Hepatocyte (in vitro differentiated cells): ENCODE data around the gene UBQLNL. TPM values are rescaled to one million over a fixed set of nuclear protein-coding genes. Genes with fewer than 3 reads are reported as not detected.

Source experiments
- DNase-seq: peaks from one replicate; pipeline ENCODE4 v3.0.0-alpha.2; 2016; ENCODE audit warnings: low spot score
- H2AFZ ChIP-seq: fragments of 200-600 bp; sonication (generic); 2 replicates; pipeline ENCODE4 v1.6.0; 2016; ENCODE audit warnings: antibody characterized with exemption, mild to moderate bottlenecking
- H3K27ac ChIP-seq: fragments of 200-600 bp; sonication (generic); 2 replicates; pipeline ENCODE4 v1.5.1; 2016; ENCODE audit warnings: mild to moderate bottlenecking
- H3K27me3 ChIP-seq: fragments of 200-600 bp; sonication (generic); 2 replicates; pipeline ENCODE4 v1.6.1; 2016
- H3K36me3 ChIP-seq: fragments of 200-600 bp; sonication (generic); replicated peaks from 2 replicates; pipeline ENCODE4 v1.5.1; 2016; ENCODE audit warnings: low read depth; ENCODE audit not compliant: insufficient read depth
- H3K4me1 ChIP-seq: fragments of 200-600 bp; sonication (generic); 2 replicates; pipeline ENCODE4 v1.5.1; 2016; ENCODE audit warnings: mild to moderate bottlenecking, moderate library complexity; ENCODE audit not compliant: insufficient read depth
- H3K4me2 ChIP-seq: fragments of 200-600 bp; sonication (generic); 2 replicates; pipeline ENCODE4 v1.6.0; 2016
- H3K4me3 ChIP-seq: fragments of 200-600 bp; sonication (generic); 2 replicates; pipeline ENCODE4 v1.5.1; 2016; ENCODE audit warnings: mild to moderate bottlenecking
- H3K79me2 ChIP-seq: fragments of 200-600 bp; sonication (generic); 2 replicates; pipeline ENCODE4 v1.6.0; 2017; ENCODE audit warnings: mild to moderate bottlenecking
- H3K9me2 ChIP-seq: fragments of 200-600 bp; sonication (generic); replicated peaks from 2 replicates; pipeline ENCODE4 v1.6.0; 2017; ENCODE audit warnings: mild to moderate bottlenecking; ENCODE audit not compliant: insufficient read depth
- H3K9me3 ChIP-seq: fragments of 200-600 bp; sonication (generic); 2 replicates; pipeline ENCODE4 v1.5.1; 2016; ENCODE audit warnings: low read depth, mild to moderate bottlenecking
- H4K20me1 ChIP-seq: fragments of 200-600 bp; sonication (generic); 2 replicates; pipeline ENCODE4 v1.6.0; 2016; ENCODE audit warnings: mild to moderate bottlenecking; ENCODE audit not compliant: insufficient read depth, poor library complexity, severe bottlenecking
- EZH2 ChIP-seq: fragments of 200-600 bp; sonication (generic); IDR thresholded peaks from 2 replicates; pipeline ENCODE4 v1.6.1; 2016; ENCODE audit warnings: antibody characterized with exemption, mild to moderate bottlenecking, borderline replicate concordance
- EZH2phosphoT487 ChIP-seq: fragments of 200-600 bp; sonication (generic); IDR thresholded peaks from one replicate; pipeline ENCODE4 v1.6.1; 2018; ENCODE audit warnings: antibody characterized with exemption, mild to moderate bottlenecking, low read depth, moderate library complexity; ENCODE audit not compliant: unreplicated experiment, severe bottlenecking
- WGBS: methylation state at CpG from one replicate; pipeline ENCODE4 v1.1.6; 2016; ENCODE audit warnings: low lambda C conversion rate; ENCODE audit errors: missing lambda C conversion rate; 5-methylcytosine and 5-hydroxymethylcytosine counted together
- polyA plus RNA-seq: library from polyadenylated mRNA; unstranded; fragments of >200 nt; fragmentation: Nextera tagmentation; extraction: Ambion mirVana; gene quantifications from 2 replicates; pipeline ENCODE4 v1.2.1, GENCODE V29; 2016
- total RNA-seq: library from RNA; depleted of rRNA; stranded (reverse); fragments of >200 nt; gene quantifications from 2 replicates; pipeline ENCODE4 v1.2.3, GENCODE V29; 2014
- TF ChIP-seq, protein P1 (sequence below): fragments of 200-600 bp; sonication (generic); IDR thresholded peaks from 2 replicates; pipeline ENCODE4 v1.5.1; 2016; ENCODE audit warnings: antibody characterized with exemption, mild to moderate bottlenecking; ENCODE audit not compliant: poor library complexity

The UBQLNL gene, protein sequence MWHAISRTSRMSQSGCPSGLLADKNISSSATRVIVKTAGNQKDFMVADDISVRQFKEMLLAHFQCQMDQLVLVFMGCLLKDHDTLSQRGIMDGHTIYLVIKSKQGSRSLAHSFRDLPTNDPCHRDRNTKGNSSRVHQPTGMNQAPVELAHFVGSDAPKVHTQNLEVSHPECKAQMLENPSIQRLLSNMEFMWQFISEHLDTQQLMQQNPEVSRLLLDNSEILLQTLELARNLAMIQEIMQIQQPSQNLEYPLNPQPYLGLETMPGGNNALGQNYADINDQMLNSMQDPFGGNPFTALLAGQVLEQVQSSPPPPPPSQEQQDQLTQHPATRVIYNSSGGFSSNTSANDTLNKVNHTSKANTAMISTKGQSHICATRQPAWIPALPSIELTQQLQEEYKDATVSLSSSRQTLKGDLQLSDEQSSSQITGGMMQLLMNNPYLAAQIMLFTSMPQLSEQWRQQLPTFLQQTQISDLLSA
- 0.53 and 0.76 TPM in 2 replicates for total RNA-seq
- 0.52 TPM in 1 of 2 replicates, not detected in the other for polyA plus RNA-seq

DNA sequence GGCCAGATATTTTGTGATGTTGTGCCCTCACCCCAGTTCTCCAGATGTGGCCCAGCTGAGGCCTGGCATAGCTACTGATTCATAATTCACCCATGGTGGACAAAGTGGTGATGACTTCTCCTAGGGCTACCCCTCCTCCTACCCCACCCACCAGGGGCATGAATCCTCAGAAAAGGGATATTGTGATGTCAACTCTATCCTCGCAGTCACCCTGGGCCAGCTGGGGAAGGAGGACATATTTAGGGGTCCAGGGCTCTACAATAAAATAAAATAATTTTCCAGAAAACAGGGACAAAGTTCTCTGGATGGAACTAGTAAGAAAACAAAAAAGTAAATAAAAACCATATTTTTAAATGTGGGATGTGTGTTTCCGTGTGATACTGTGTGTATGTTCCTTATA, at the start of gene UBQLNL:
Gene UBQLNL, minus strand, starts transcription at position 101 of the 400 bp plus-strand sequence. CDS start 258 bp downstream, outside the sequence.
- no peak for DNase-seq
- Histone ChIP-seq H3K9me2 (no peaks in the 10 kb centered on the region), H3K79me2 (no peaks in the 10 kb centered on the region), H3K4me1 (no peaks in the 10 kb centered on the region), H3K27me3 (no peaks in the 10 kb centered on the region), H2AFZ (no peak within 1 kb of the TSS), H3K4me3 (no peak within 1 kb of the TSS), H3K27ac (no peak within 1 kb of the TSS), H4K20me1 (no peaks in the 10 kb centered on the region), H3K9me3 (no peaks in the 10 kb centered on the region), H3K4me2 (no peak within 1 kb of the TSS), H3K36me3 (no peaks in the 10 kb centered on the region)
- WGBS, result 93% methylated on average over 2 of the region's 2 CpGs
- TF ChIP-seq, protein P1, sequence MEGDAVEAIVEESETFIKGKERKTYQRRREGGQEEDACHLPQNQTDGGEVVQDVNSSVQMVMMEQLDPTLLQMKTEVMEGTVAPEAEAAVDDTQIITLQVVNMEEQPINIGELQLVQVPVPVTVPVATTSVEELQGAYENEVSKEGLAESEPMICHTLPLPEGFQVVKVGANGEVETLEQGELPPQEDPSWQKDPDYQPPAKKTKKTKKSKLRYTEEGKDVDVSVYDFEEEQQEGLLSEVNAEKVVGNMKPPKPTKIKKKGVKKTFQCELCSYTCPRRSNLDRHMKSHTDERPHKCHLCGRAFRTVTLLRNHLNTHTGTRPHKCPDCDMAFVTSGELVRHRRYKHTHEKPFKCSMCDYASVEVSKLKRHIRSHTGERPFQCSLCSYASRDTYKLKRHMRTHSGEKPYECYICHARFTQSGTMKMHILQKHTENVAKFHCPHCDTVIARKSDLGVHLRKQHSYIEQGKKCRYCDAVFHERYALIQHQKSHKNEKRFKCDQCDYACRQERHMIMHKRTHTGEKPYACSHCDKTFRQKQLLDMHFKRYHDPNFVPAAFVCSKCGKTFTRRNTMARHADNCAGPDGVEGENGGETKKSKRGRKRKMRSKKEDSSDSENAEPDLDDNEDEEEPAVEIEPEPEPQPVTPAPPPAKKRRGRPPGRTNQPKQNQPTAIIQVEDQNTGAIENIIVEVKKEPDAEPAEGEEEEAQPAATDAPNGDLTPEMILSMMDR, result no peak
- TF ChIP-seq EZH2 (no peak), EZH2phosphoT487 (no peak)

DNA sequence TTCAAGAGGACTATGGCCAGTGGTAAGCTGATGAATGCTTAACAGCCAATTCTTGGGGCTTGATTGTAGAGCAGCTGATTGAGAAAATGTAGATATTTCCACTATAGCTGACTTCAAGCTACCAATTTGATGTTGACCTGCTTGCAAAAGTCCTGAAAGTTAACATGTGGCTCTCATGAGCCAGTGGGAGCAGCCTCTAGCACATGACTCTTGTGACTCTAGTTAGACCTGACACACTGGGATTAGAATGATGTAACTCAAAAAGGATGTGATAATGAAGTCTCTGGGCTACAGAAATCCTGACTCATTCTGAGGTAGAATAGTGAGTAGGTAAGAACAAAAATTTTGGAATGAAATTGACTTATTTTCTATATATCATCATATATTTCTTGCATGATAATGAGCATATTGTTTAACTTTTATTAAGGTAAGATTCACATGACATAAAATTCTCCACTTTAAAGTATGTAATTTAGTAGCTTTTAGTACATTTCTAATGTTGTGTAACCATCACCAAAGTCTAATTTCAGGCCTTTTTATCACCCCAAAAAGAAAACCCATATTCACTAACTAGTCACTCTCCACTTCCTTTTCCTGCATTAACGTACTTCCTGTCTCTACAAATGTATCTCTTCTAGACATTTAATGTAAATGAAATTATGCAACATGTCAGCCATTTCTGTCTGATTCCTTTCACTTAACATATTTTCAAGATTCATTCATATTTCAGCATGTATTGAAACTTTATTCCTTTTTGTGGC, 47.9 kb upstream of the UBQLNL start:
- Histone ChIP-seq H2AFZ (no peak overlapping the region), H3K4me3 (no peak overlapping the region), H3K9me2 (no peaks in the 10 kb centered on the region), H3K79me2 (no peaks in the 10 kb centered on the region), H3K27ac (no peak overlapping the region), H3K4me2 (no peak overlapping the region), H4K20me1 (no peaks in the 10 kb centered on the region), H3K27me3 (no peaks in the 10 kb centered on the region), H3K36me3 (no peaks in the 10 kb centered on the region), H3K9me3 (no peaks in the 10 kb centered on the region), H3K4me1 (no peaks in the 10 kb centered on the region)
- WGBS, result 86% methylated on average over 1 of the region's 1 CpG
- DNase-seq, result no peak
- TF ChIP-seq EZH2 (no peak), EZH2phosphoT487 (no peak)
- TF ChIP-seq, protein P1, result no peak

DNA sequence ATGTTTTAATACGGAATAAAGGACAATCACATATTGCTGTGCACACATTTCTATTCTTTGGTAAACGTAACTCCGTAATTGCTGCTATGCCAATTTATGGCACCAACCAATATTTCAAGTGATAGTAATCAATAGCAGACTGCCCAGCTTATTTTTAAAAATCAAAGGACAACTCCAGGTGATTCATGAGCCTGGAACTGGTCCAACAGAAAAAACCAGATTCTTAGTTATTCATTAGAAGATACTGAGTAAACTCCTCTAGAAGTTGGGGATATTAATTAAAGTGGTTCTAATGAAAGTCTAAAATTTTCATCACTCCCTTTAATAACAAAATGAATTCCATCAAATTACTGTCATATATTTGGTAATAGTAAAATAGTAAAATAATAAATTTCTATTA, 41.3 kb upstream of the UBQLNL start:
- Histone ChIP-seq H3K4me2 (no peak overlapping the region), H3K36me3 (no peaks in the 10 kb centered on the region), H2AFZ (no peak overlapping the region), H4K20me1 (no peaks in the 10 kb centered on the region), H3K4me1 (no peaks in the 10 kb centered on the region), H3K27ac (no peak overlapping the region), H3K9me2 (no peaks in the 10 kb centered on the region), H3K4me3 (no peak overlapping the region), H3K27me3 (peaks cover 5% of the 10 kb centered on the region), H3K9me3 (no peaks in the 10 kb centered on the region), H3K79me2 (no peaks in the 10 kb centered on the region)
- DNase-seq, result no peak
- TF ChIP-seq, protein P1, result no peak
- TF ChIP-seq EZH2 (no peak), EZH2phosphoT487 (no peak)
- 57% methylated on average over 3 of the region's 3 CpGs for WGBS
